Activated CD4-positive, alpha-beta T cell treated with anti-CD3 and anti-CD28 coated beads, Interleukin-2, amount 10 ng/mL, durations not matched to agents 7 days and 5 days (primary cell): ENCODE measurements around the gene FAM193A. TPM values are rescaled to one million over a fixed set of nuclear protein-coding genes. Genes with fewer than 3 reads are reported as not detected.

Source experiments
- CTCF ChIA-PET: fragments of 350-600 bp; sonication (Branson Sonifier 250); formaldehyde crosslinking; loops from one replicate; lab custom pipeline; 2021; ENCODE audit warnings: antibody characterized with exemption; lab: Charles Lee
- POLR2A ChIA-PET: fragments of 350-600 bp; sonication (Branson Sonifier 250); formaldehyde crosslinking; loops from one replicate; lab custom pipeline; 2021; ENCODE audit warnings: antibody characterized with exemption; lab: Charles Lee
- DNase-seq: peaks from one replicate; pipeline ENCODE4 v3.0.0-alpha.2; 2020
- H3K27ac Mint-ChIP-seq: one replicate; pipeline ENCODE4 v1.8.0; 2021; ENCODE audit warnings: mild to moderate bottlenecking, moderate library complexity, mixed read lengths
- H3K27me3 Mint-ChIP-seq: one replicate; pipeline ENCODE4 v1.8.0; 2021; ENCODE audit warnings: mixed read lengths
- H3K36me3 Mint-ChIP-seq: one replicate; pipeline ENCODE4 v1.8.0; 2021; ENCODE audit warnings: low read depth, mixed read lengths
- H3K4me1 Mint-ChIP-seq: one replicate; pipeline ENCODE4 v1.8.0; 2021; ENCODE audit warnings: mixed read lengths
- H3K4me3 Mint-ChIP-seq: one replicate; pipeline ENCODE4 v1.8.0; 2021; ENCODE audit warnings: mild to moderate bottlenecking, moderate library complexity, mixed read lengths
- H3K9me3 Mint-ChIP-seq: one replicate; pipeline ENCODE4 v1.8.0; 2021; ENCODE audit warnings: mixed read lengths
- total RNA-seq, 2 experiments: library from RNA; stranded (reverse); gene quantifications; one replicate each; pipeline ENCODE4 v1.2.3, GENCODE V29; 2021

Gene FAM193A
- total RNA-seq, result 10 to 100 TPM; 33.2 to 35.5 TPM

- peaks cover 8% of the 10 kb centered on the region for H3K36me3 Mint-ChIP-seq
- CTCF ChIA-PET, result interaction anchor here (1.3 kb wide), 1 partner anchor 12 kb away, joined by 6 read pairs; no protein-coding TSS in a partner anchor
These were observed at the start of gene FAM193A for GRCh38 chr4:2536193-2537010. TSS of gene FAM193A (plus strand) at chr4:2536647. CDS start at chr4:2536916, 269 bp downstream.

GRCh38 chr4:2486981-2487380 is 49.5 kb upstream of the FAM193A start:
- H3K36me3 Mint-ChIP-seq, result peaks cover 26% of the 10 kb centered on the region
- ChIA-PET POLR2A (no interaction called here), CTCF (interaction anchor here (0.8 to 1.9 kb wide), 2 partner anchors 45 to 267 kb away, joined by 3 to 5 read pairs; no protein-coding TSS in a partner anchor)
- H3K9me3 Mint-ChIP-seq, result no peaks in the 10 kb centered on the region
- H3K4me3 Mint-ChIP-seq, result no peak overlapping the region
- no peak for DNase-seq
- H3K27ac Mint-ChIP-seq, result no peak overlapping the region
- no peaks in the 10 kb centered on the region for H3K27me3 Mint-ChIP-seq
- H3K4me1 Mint-ChIP-seq, result peaks cover 62% of the 10 kb centered on the region

More at GRCh38 chr4:2536193-2537010, at the start of gene FAM193A:
- Mint-ChIP-seq H3K27me3 (no peaks in the 10 kb centered on the region), H3K9me3 (no peaks in the 10 kb centered on the region), H3K4me1 (peaks cover 24% of the 10 kb centered on the region), H3K4me3 (peak within 1 kb of the TSS; percentile 90), H3K27ac (peak within 1 kb of the TSS; percentile 92)
- peak; percentile 99 for DNase-seq
- POLR2A ChIA-PET, result interaction anchor here (0.6 to 1.0 kb wide), 3 partner anchors 12 to 68 kb away, joined by 3 to 4 read pairs (median 4); partner anchors contain the start of gene RNF4

GRCh38 chr4:2487632-2488031 is 48.8 kb upstream of the FAM193A start:
- no peak for DNase-seq
- Mint-ChIP-seq H3K36me3 (peaks cover 31% of the 10 kb centered on the region), H3K4me1 (peaks cover 55% of the 10 kb centered on the region), H3K9me3 (no peaks in the 10 kb centered on the region), H3K27ac (peak overlapping the region; percentile 19), H3K27me3 (no peaks in the 10 kb centered on the region), H3K4me3 (no peak overlapping the region)
- CTCF ChIA-PET, result interaction anchor here (0.5 to 0.8 kb wide), 2 partner anchors 174 to 267 kb away, joined by 3 to 5 read pairs; no protein-coding TSS in a partner anchor
- POLR2A ChIA-PET, result no interaction called here

- H3K27me3 Mint-ChIP-seq, result no peaks in the 10 kb centered on the region
- POLR2A ChIA-PET, result no interaction called here
- H3K4me3 Mint-ChIP-seq, result no peak overlapping the region
- H3K4me1 Mint-ChIP-seq, result peaks cover 46% of the 10 kb centered on the region
- CTCF ChIA-PET, result interaction anchor here (1.2 kb wide), 1 partner anchor 269 kb away, joined by 3 read pairs; no protein-coding TSS in a partner anchor
- H3K9me3 Mint-ChIP-seq, result no peaks in the 10 kb centered on the region
- H3K36me3 Mint-ChIP-seq, result peaks cover 33% of the 10 kb centered on the region
- H3K27ac Mint-ChIP-seq, result no peak overlapping the region
- no peak for DNase-seq
These were observed 47.2 kb upstream of the FAM193A start for GRCh38 chr4:2489081-2489805.

GRCh38 chr4:2489841-2490552 is 46.5 kb upstream of the FAM193A start:
- peaks cover 36% of the 10 kb centered on the region for H3K36me3 Mint-ChIP-seq

GRCh38 chr4:2492970-2493369 is 43.5 kb upstream of the FAM193A start:
- Mint-ChIP-seq H3K27me3 (no peaks in the 10 kb centered on the region), H3K9me3 (no peaks in the 10 kb centered on the region), H3K36me3 (peaks cover 48% of the 10 kb centered on the region), H3K4me3 (no peak overlapping the region), H3K27ac (no peak overlapping the region), H3K4me1 (peaks cover 14% of the 10 kb centered on the region)
- CTCF ChIA-PET, result interaction anchor here (0.7 to 1.7 kb wide), 6 partner anchors 8 to 273 kb away, joined by 3 to 6 read pairs (median 5); no protein-coding TSS in a partner anchor
- POLR2A ChIA-PET, result no interaction called here
- DNase-seq, result no peak

More at GRCh38 chr4:2489841-2490552, 46.5 kb upstream of the FAM193A start:
- Mint-ChIP-seq H3K27ac (no peak overlapping the region), H3K4me3 (no peak overlapping the region), H3K27me3 (no peaks in the 10 kb centered on the region), H3K4me1 (peaks cover 39% of the 10 kb centered on the region), H3K9me3 (no peaks in the 10 kb centered on the region)
- POLR2A ChIA-PET, result no interaction called here
- CTCF ChIA-PET, result interaction anchor here (1.2 to 1.4 kb wide), 2 partner anchors 18 to 270 kb away, joined by 3 read pairs; no protein-coding TSS in a partner anchor
- DNase-seq, result no peak

GRCh38 chr4:2494992-2495391 is 41.5 kb upstream of the FAM193A start:
- H3K27me3 Mint-ChIP-seq, result no peaks in the 10 kb centered on the region
- no peak for DNase-seq
- no peak overlapping the region for H3K4me3 Mint-ChIP-seq
- H3K27ac Mint-ChIP-seq, result no peak overlapping the region
- peaks cover 52% of the 10 kb centered on the region for H3K36me3 Mint-ChIP-seq
- no peaks in the 10 kb centered on the region for H3K9me3 Mint-ChIP-seq
- POLR2A ChIA-PET, result interaction anchor here (0.6 kb wide), 1 partner anchor 26 kb away, joined by 3 read pairs; the partner anchor contains the start of gene RNF4
- H3K4me1 Mint-ChIP-seq, result peaks cover 9% of the 10 kb centered on the region
- CTCF ChIA-PET, result interaction anchor here (1.1 to 2.2 kb wide), 4 partner anchors 8 to 17 kb away, joined by 3 to 6 read pairs (median 4); no protein-coding TSS in a partner anchor

- peaks cover 56% of the 10 kb centered on the region for H3K36me3 Mint-ChIP-seq
- H3K4me3 Mint-ChIP-seq, result no peak overlapping the region
- peaks cover 6% of the 10 kb centered on the region for H3K4me1 Mint-ChIP-seq
- CTCF ChIA-PET, result no interaction called here
- POLR2A ChIA-PET, result no interaction called here
- no peak for DNase-seq
- H3K27ac Mint-ChIP-seq, result no peak overlapping the region
- H3K27me3 Mint-ChIP-seq, result no peaks in the 10 kb centered on the region
- H3K9me3 Mint-ChIP-seq, result no peaks in the 10 kb centered on the region
These were observed 39.1 kb upstream of the FAM193A start for GRCh38 chr4:2497324-2497723.

GRCh38 chr4:2497931-2498330 is 38.5 kb upstream of the FAM193A start:
- H3K4me1 Mint-ChIP-seq, result peaks cover 5% of the 10 kb centered on the region
- H3K27ac Mint-ChIP-seq, result no peak overlapping the region
- peaks cover 50% of the 10 kb centered on the region for H3K36me3 Mint-ChIP-seq
- ChIA-PET POLR2A (no interaction called here), CTCF (no interaction called here)
- DNase-seq, result no peak
- H3K9me3 Mint-ChIP-seq, result no peaks in the 10 kb centered on the region
- H3K4me3 Mint-ChIP-seq, result no peak overlapping the region
- H3K27me3 Mint-ChIP-seq, result no peaks in the 10 kb centered on the region

- Mint-ChIP-seq H3K27me3 (no peaks in the 10 kb centered on the region), H3K4me1 (peaks cover 3% of the 10 kb centered on the region), H3K4me3 (no peak overlapping the region), H3K27ac (no peak overlapping the region), H3K9me3 (no peaks in the 10 kb centered on the region), H3K36me3 (peaks cover 53% of the 10 kb centered on the region)
- no peak for DNase-seq
- ChIA-PET CTCF (interaction anchor here (0.6 to 1.6 kb wide), 2 partner anchors 7 to 20 kb away, joined by 4 to 5 read pairs; no protein-coding TSS in a partner anchor), POLR2A (no interaction called here)
These were observed 35.9 kb upstream of the FAM193A start for GRCh38 chr4:2500547-2500946.

- POLR2A ChIA-PET, result no interaction called here
- no peak overlapping the region for H3K4me3 Mint-ChIP-seq
- peaks cover 3% of the 10 kb centered on the region for H3K4me1 Mint-ChIP-seq
- no peak for DNase-seq
- CTCF ChIA-PET, result interaction anchor here (0.6 to 1.6 kb wide), 2 partner anchors 8 to 19 kb away, joined by 4 to 5 read pairs; no protein-coding TSS in a partner anchor
- H3K9me3 Mint-ChIP-seq, result no peaks in the 10 kb centered on the region
- H3K27me3 Mint-ChIP-seq, result no peaks in the 10 kb centered on the region
- H3K36me3 Mint-ChIP-seq, result peaks cover 53% of the 10 kb centered on the region
- H3K27ac Mint-ChIP-seq, result no peak overlapping the region
These were observed 35.3 kb upstream of the FAM193A start for GRCh38 chr4:2501034-2501594.

- Mint-ChIP-seq H3K27ac (no peak overlapping the region), H3K27me3 (no peaks in the 10 kb centered on the region), H3K9me3 (no peaks in the 10 kb centered on the region), H3K36me3 (peaks cover 52% of the 10 kb centered on the region), H3K4me1 (peaks cover 3% of the 10 kb centered on the region), H3K4me3 (no peak overlapping the region)
- no peak for DNase-seq
- ChIA-PET CTCF (no interaction called here), POLR2A (no interaction called here)
These were observed 32.6 kb upstream of the FAM193A start for GRCh38 chr4:2503809-2504208.
